ENCODE data around the gene SPAG7.
"Not testable (repeated sequence)": the region's sequence is repeated elsewhere in the genome, so short reads cannot be mapped to it uniquely, and the experiment has no call there.

SPAG7 gene

DNA sequence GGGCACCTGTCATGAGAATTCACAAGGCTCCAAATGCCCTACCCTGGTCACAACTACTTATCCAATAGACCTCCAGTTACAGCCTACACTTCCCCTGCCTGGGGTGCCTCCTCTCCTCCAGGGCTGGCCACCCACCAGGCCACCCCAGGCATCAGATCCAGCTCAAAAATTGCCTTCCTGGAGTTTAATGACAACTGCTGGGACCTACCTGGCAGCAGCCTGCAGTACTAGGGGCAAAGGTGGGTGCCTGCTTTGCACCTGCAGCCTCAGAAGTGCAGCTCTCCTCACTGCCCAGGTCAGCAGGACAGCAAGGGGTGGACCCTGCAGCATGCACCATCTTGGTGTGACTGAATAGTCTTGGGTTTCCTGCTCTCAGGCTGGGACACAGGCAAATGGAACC, 32.0 kb downstream of the SPAG7 start:
- no peak for DNase-seq

DNA sequence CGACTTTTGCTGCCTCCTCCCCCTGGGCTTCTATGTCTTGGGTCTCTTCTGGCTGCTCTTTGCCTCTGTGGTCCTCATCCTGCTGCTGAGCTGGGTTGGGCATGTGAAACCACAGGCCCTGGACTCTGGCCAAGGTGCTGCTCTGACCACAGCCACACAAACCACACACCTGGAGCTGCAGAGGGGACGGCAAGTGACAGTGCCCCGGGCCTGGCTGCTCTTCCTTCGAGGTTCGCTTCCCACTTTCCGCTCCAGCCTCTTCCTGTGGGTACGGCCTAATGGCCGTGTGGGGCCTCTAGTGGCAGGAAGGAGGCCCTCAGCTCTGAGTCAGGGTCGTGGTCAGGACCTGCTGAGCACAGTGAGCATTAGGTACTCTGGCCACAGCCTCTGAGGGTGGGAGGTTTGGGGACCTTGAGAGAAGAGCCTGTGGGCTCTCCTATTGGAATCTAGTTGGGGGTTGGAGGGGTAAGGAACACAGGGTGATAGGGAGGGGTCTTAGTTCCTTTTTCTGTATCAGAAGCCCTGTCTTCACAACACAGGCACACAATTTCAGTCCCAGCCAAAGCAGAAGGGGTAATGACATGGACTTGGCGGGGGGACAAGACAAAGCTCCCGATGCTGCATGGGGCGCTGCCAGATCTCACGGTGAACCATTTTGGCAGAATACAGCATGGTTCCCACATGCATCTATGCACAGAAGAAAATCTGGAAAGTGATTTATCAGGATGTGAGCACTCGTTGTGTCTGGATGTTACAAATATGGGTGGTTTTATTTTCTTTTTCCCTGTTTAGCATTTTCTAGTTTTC, 33.2 kb downstream of the SPAG7 start:
- peak; percentile 92 for DNase-seq

DNA sequence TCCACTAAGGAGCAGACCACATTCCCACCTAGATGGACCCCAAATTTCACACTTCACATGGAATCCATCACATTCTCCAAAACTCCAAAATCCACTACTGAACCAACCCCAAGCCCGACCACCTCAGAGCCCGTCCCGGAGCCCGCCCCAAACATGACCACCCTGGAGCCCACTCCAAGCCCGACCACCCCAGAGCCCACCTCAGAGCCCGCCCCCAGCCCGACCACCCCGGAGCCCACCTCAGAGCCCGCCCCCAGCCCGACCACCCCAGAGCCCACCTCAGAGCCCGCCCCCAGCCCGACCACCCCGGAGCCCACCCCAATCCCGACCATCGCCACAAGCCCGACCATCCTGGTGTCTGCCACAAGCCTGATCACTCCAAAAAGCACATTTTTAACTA, 34.0 kb downstream of the SPAG7 start:
- DNase-seq, result no peak

DNA sequence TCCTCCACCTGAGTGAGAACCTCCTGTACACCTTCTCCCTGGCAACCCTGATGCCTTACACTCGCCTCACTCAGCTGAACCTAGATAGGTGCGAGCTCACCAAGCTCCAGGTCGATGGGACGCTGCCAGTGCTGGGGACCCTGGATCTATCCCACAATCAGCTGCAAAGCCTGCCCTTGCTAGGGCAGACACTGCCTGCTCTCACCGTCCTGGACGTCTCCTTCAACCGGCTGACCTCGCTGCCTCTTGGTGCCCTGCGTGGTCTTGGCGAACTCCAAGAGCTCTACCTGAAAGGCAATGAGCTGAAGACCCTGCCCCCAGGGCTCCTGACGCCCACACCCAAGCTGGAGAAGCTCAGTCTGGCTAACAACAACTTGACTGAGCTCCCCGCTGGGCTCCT, 34.9 kb downstream of the SPAG7 start:
- DNase-seq, result no peak

DNA sequence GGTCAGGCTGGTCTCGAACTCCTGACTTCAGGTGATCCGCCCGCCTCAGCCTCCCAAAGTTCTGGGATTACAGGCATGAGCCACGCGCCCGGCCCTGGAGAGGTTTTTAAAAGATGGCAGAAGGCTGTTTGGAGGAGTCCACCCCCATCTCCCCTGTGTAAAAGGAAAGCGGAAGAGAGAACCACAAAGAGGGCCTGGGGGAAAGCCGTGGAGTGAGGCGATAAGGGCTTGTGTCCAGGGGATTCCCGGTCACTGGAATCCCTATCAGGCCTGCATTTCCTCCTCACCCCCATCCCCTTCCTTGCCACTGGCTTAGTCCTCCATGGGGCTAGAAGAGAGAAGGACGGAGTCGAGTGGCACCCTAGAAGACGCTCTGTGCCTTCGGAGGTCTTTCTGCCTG, 35.7 kb downstream of the SPAG7 start, which contains the start of gene GP1BA:
GP1BA (plus strand) TSS at position 315 of the 400 bp plus-strand sequence. CDS start 328 bp downstream, outside the sequence.
- DNase-seq, result peak; percentile 40

DNA sequence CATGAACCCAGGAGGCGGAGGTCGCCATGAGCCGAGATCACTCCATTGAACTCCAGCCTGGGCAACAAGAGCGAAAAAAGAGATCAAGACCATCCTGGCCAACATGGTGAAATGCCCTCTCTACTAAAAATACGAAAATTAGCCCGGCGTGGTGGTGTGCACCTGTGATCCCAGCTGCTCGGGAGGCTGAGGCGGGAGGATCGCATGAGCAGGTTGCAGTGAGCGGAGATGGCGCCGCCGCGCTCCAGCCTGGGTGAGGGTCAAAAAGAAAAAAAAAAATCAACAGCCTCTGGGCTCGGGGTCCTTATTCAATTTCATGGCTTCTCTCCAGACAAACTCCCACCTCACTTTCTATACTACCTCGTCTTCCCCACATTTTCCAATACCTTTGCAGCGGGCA, 38.7 kb downstream of the SPAG7 start:
- DNase-seq, result no peak

DNA sequence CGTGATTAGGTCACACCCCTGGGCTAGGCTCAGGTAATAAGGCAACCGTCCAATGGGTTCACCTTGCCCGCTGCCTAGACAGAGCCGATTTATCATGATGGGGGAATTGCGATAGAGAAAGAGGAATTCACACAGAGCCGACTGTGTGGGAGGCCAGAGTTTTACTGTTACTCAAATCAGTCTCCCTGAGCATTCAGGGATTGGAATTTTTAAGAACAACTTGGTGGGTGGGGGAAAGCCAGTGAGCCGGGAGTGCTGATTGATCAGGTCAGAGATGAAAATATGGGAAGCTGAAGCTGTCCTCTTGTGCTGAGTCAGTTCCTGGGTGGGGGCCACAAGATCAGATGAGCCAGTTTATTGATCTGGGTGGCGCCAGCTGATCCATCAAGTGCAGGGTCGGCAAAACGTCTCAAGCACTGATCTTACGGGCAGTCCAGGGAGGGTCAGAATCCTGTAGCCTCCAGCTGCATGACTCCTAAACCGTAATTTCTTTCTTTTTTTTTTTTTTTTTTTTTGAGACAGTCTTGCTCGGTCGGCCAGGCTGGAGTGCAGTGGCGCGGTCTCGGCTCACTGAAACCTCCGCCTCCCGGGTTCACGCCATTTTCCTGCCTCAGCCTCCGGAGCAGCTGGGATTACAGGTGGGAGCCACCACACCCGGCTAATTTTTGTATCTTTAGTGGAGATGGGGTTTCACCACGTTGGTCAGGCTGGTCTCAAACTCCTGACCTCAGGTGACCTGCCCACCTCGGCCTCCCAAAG, 40.9 kb downstream of the SPAG7 start:
- not testable (repeated sequence) for DNase-seq

DNA sequence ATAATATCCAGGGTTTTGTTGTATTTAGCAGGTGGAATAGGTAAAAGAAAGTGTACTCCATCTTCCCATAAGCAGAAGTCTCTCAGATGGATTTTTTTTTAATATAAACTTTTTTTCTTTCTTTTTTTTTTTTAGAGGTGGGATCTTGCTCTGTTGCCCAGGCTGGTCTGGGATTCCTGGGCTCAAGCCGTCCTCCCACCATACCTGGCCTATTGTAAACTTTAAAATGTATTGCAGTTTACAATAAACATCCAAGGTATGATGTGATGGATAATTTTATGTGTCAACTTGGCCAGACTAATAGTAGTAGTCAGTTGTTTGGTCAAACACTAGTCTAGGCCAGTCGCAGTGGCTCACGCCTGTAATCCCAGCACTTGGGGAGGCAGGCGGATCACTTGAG, 46.3 kb downstream of the SPAG7 start:
- no peak for DNase-seq

DNA sequence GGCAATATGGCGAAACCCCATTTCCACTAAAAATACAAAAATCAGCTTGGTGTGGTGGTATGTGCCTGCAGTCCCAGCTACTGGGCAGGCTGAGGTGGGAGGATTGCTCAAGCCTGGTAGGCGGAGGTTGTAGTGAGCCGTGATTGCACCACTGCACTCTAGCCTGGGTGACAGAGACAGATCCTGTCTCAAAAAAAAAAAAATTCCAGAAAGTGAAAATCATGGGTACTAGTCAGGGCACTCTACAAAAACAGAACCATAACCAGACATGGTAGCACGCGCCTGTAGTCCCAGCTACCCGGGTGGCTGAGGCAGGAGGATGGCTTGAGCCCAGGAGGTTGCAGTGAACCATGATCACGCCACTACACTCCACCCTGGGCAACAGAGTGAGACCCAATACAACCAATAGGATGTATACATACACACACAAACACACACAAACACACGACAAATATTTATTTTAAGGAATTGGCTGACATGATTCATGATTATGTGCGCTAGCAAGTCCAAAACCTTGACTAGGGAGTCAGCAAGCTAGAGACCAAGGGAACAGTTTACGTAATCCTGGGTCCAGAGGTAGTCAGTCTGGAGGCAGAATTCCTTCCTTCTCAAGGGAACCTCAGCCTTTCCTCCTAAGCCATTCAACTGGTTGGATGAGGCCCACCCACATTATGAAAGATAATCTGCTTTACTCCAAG, 47.1 kb downstream of the SPAG7 start:
- peak; percentile 29 for DNase-seq

DNA sequence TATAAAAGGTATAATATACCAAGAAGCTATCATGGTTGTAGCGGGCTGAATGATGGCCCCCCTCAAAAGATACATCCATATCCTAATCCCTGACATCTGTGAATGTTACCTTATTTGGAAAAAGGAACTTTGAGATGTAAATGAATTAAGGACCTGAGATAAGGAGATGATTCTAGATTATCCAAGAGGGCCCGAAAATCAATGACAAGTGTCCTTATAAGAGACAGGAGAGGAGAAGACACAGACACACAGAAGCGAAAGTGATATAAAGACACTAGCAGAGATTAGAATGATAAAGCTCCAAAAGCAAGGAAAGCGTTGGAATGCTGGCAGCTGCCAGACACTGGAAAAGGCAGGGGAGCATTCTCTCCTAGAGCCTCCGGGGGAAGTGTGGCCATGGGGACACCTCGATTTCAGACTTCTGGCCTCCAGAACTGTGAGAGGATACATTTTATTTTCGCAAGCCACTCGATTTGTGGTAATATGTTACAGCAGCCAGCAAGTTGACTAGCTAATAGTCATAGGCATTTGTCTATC, 48.0 kb downstream of the SPAG7 start:
- peak; percentile 25 for DNase-seq

DNA sequence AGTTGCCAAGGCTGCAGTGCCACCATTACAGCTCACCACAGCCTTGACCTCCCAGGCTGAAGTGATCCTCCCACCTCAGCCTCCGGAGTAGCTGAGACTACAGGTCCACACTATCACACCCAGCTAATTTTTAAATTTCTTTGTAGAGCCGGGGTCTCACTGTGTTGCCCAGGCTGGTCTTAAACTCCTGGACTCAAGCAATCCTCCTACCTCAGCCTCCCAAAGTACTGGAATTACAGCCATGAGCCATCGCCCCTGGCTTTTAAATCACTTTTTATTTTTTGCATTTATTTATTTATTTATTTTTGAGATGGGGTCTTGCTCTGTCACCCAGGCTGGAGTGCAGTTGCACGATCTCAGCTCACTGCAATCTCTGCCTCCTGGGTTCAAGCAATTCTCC, 53.1 kb downstream of the SPAG7 start:
- DNase-seq, result not testable (repeated sequence)

DNA sequence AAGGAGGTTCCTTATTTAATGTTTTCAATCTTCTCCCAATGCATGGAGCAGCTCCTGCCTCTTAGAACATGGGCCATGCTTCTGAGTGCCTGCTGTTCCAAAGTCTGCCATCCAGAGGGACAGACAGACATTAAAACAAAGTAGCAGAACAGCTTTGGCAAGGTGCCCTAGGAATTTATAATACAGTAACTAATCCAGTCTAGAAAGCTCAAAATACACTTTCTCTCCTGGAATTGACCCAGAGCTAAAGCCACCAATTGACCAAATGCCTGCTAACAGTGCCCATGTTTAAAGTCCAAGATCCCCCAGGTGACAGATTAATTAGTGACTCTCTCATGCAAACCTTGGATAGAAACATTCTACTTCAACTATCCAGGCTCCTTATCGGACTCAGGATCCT, 53.6 kb downstream of the SPAG7 start:
- peak; percentile 21 for DNase-seq
